Transverse colon (tissue), 4 donors: Measurements from ENCODE around the gene COL19A1.

Experiments
- CTCF ChIP-seq, 5 experiments: fragments of 200-600 bp in 3 of 5; fragments of 450-650 bp in 2 of 5; sonication (generic) in 3 of 5; IDR thresholded peaks; 1 replicate in 2 of 5; 2 replicates in 3 of 5; pipeline ENCODE4 v1.5.1; 2016 to 2017; ENCODE audit warnings: antibody characterized with exemption in 5 of 5, inconsistent platforms in 3 of 5, mild to moderate bottlenecking in 2 of 5, moderate library complexity in 1 of 5
- EP300 ChIP-seq: sonication (generic); formaldehyde crosslinking; IDR thresholded peaks from one replicate; pipeline ENCODE4 v1.6.1; 2017; ENCODE audit warnings: antibody characterized with exemption, low read depth
- POLR2A ChIP-seq: fragments of 450-650 bp; IDR thresholded peaks from one replicate; pipeline ENCODE4 v1.6.1; 2016; ENCODE audit warnings: antibody characterized with exemption, mild to moderate bottlenecking, moderate library complexity
- POLR2AphosphoS5 ChIP-seq, 3 donors: sonication (generic); formaldehyde crosslinking; IDR thresholded peaks; one replicate each; pipeline ENCODE4 v1.6.1; 2016; ENCODE audit warnings: antibody characterized with exemption in 3 of 3

- TF ChIP-seq CTCF (IDR thresholded peaks at IDR 0.05) (no peak), POLR2AphosphoS5 (IDR thresholded peaks at IDR 0.05) (no peak), EP300 (no peak), POLR2A (no peak)
Measured at GRCh38 chr6:69871107-69871506, 4.8 kb downstream of the COL19A1 start.
